OCI-M1 (cell line): Measurements from ENCODE around the gene PAK1.
"Not testable (repeated sequence)": the region's sequence is repeated elsewhere in the genome, so short reads cannot be mapped to it uniquely, and the experiment has no call there.

Experiments
- DNase-seq: peaks from one replicate; lab custom pipeline; 2025; lab: John Stamatoyannopoulos, UW

The PAK1 gene

DNA sequence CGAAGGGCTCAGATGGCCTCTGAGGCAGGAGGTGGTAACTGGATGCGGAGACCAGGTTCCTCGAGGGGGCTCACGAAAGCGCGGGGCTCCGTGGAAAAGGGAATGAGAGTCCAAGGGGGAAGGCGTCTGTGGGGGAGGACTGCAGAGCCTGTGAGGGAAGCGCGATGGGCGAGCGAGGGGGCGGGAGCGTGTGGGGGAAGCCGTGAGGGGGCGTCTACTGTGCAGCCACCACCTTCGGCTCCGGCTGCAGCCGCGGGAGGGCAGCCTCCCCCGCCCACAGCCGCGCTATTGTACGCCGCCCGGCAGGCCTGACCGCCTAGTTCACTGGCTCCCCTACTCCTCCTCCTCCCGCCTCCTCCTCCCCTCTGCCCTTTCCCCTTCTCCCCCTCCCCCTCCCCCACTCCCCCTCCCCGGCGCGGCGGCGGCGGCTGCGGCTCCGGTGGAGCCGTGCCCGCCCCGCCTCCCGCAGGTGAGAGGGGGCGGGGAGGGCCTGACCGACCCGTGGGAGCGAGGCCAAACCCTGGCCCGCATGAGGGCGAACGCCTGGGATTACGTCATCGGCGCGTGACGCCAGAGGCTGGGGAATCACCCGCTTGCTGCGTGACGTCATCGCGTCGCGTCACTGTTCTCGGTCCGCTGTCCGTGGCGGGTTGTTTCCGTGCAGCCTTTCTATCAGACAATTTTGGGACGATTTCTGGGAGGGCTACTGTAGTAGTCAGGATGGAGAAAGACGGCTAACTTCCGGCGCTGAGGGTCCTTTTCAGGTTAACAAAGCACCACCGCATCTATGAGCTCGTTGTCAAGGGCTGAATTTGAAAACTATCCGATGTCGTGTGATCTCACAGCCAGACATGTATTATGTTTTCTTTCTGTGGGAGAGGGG lies at the start of gene PAK1:
TSS of gene PAK1 (minus strand) at position 294 of the 883 bp plus-strand sequence. CDS start 81,574 bp downstream, outside the sequence.
- DNase-seq, result peak; percentile 98

DNA sequence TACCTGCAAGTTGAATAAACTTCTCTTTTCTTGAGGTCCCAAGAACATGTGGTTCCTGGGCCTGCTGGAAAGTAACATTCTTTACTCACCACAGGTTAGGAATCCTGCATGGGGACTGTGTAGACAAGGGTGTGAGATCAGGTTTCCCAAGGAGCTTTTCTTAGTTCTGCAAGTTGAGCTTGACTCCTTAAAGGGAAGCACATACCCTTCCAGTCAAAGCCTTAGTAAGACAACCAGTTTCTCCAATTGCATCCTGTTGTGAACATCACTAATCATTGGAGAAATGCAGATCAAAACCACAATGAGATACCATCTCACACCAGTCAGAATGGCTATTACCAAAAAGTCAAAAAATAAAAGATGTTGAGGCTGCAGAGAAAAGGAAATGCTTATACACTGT lies 48.3 kb upstream of the PAK1 start:
- DNase-seq, result no peak

DNA sequence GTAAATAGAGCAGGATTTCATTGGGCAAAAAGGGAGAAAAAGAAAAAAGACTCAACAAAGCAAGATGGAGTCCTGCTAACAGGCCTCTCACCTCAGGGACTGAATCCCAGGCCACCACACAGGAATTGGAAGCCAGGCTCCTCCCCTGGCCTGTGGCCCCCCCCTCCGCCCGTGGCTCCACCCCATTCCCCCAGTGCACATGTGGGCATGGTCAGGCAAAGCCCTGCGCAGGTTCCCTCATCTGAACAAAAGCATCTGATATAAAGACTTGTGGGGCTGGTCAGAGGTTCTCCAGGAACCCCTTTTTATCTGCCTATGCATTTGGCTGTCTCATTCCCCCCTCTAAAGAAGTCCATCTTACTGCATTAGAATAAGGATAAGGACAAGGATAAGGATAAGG lies 46.0 kb upstream of the PAK1 start:
- no peak for DNase-seq

DNA sequence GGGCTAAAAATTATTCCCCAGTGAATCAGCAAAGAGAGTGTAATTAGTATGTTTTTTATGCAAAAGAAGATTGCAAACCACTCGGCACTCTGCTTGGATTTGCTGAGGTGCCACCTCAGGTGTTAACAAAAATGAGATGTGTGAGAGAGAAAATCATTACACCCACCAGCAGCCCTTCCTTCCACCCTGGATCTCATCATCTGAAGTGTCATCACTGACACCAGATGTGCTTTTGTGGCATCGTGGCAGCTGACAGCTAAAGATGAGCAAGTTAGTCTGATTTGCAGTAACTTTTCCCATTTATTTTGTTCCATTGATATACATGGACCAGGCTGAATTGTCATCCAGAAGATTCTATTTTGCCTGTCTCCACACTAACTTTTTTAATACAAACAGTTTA lies 44.6 kb upstream of the PAK1 start:
- DNase-seq, result no peak

DNA sequence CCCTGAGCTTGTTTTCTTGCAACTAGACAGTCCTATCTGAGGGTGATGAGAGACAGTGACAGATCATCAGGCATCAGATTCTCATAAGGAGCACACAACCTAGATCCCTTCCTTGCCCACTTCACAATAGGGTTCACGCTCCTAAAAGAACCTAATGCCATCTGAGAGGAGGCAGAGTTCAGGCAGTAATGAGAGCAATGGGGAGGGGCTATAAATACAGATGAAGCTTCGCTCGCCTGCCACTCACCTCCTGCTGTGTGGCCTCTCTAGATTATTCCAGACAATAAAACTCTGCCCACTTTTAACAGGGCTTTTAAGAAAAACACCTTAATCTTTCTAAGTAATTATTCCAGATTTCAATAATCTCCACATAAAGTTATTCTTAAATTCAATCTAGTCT lies 43.9 kb upstream of the PAK1 start:
- DNase-seq, result no peak

DNA sequence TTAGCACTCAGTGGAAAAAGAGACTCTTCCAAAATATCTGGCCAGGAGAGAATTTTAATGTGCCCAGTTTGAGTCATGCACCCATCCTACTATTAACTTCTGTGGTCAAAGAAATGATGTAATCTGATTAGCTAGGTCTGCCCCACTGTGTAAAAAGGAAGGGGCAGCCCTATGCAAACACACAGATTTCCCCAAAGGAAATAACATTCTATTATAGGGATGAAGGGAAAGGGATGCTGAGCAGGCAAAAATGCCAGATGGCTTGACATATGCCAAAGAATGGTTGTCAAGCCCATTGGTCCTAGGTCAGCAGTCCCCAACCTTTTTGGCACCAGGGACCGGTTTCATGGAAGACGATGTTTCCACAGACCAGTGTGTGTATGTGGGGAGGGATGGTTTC lies 43.3 kb upstream of the PAK1 start:
- DNase-seq, result no peak

DNA sequence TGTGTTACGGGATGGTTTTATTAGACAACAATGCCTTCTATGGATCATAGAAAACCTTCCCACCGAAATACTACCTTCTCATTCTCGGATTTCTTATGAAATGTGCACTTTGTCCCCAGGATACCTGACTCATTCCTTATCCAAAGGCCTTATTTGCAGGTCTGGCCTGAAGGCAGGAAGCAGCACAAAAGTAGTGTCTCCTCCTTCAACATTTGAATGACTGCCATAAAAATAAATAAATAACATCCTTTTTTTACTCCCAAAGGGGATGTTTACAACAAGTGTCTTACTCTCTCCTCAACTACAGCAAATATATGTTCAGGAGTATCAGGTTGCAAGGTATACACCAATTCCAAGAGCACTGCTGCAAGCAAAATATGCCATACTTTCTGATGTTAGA lies 41.6 kb upstream of the PAK1 start:
- DNase-seq, result no peak

DNA sequence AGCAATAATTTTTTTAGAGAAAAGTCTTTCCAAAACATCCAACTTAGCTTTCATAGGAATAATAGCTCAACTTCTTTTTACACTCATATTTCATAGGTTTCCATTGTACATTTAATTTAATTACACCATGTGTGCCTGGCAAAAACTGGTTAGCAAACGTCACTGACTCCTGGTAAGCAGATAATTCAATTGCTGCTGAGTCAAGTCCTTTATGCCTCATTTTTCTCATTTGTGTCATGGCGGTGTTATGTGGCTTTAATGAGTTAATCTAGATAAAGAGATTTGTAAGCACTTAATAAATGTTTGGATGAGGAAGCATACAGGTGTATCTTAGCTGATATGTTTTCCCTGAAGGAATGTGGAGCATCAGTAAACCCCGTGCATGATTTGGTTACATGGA lies 41.2 kb upstream of the PAK1 start:
- no peak for DNase-seq

DNA sequence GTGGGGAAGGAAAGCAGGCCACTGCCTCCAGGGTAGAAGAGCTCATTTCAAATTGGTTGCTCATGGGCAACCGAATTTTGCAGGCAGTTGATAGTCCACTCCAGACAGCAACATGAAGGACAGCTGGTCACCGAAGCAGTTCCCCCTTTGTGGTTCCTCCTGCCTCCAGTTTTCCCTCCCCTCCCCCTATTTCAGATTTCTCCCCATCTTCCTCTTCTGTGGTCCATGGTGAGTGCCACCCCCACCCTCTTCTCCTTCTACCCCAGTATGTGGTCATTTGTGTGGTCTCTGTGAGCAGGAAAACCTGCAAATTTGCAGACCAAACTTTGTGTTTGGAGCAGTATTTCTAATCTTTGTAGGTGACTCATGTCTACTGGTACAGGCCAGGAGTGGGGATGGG lies 38.2 kb upstream of the PAK1 start:
- peak; percentile 88 for DNase-seq

DNA sequence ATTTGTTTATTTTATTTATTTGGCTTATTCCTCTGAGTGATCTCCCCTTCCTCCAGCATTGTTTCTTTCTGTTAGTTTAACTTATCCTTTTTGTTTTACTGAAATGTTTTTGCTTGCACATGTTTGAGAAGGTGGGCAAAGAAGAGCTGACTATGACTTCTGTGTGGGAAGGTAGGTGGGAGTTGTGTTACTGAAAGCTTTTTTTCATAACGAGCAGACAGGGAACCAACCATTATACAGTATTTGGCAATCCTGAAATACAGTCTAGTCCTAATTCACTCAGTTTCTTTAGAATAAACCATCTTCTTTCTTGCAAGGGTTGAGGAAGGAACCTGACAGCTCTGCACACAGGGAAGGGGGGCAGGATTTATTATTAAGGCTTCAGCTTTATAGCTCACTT lies 37.0 kb upstream of the PAK1 start:
- DNase-seq, result no peak

DNA sequence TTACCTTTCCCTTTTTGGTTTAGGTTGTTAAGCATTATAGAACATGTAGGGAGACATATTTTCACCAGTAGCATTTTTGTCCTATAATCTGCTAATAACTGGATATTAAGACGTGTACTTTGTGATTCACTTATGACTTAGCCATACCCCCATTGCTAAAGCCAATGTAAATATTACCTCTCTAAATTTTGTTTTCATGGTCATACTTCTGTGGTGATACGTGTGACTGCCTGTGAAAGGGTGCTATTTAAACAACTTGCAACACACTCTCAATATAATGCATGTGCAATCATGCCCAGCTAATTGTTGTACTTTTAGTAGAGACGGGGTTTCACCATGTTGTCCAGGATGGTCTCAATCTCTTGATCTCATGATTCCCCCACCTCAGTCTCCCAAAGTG lies 36.2 kb upstream of the PAK1 start:
- DNase-seq, result no peak

DNA sequence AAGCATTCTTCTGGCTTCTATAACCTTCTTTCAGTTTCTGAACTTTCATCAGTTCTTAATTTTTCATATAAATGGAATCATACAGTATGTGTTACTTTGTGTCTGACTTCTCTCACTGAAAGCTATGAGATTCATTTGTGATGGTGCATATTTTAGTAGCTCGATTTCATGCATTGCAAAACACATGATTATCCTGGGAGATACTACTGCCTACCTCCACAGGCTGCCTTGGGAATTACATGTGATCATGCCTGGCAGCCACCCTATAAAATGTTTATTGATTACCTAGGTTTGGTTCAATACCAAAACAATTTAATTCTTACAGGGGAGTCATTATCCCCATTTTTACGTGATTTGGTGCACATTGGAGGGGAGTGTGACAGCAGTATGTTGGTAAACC lies 34.1 kb upstream of the PAK1 start:
- DNase-seq, result no peak

DNA sequence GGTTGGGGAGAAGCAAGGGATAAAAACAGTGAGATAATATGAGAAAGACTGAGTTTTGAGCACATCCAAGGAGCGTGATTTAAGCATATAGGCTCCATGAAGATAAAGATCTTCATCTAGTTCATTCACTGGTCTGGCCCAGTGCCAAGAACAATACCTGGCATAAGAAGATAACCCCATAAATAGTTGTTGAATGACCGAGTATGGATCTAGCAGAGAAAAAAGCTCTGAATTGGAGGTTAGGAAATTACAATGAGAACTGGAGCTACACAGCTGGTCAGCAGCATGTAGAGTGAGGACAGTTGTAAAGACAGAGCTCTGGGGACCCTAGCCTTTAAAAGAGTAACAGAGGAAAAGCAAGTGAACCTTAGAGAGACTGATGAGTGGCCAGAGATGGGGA lies 33.0 kb upstream of the PAK1 start:
- peak; percentile 55 for DNase-seq

DNA sequence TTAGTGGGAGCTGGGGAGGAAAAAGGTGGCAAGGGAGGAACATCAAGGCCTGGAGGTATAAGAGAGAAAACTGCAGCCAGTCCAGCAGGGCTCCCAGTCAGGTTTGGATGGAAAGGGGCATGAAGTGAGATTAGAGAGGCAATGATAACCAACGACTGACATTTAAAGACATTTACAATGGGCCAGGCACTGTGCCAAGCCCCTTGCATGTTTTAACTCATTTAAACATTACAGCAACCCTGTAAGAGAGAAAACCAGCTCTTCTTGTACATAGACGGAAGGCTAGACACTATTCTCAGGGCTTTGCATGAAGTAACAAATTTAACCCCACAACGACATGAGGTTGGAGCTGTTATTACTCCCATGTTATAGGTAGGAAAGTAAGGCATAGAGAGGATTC lies 32.1 kb upstream of the PAK1 start:
- DNase-seq, result no peak

DNA sequence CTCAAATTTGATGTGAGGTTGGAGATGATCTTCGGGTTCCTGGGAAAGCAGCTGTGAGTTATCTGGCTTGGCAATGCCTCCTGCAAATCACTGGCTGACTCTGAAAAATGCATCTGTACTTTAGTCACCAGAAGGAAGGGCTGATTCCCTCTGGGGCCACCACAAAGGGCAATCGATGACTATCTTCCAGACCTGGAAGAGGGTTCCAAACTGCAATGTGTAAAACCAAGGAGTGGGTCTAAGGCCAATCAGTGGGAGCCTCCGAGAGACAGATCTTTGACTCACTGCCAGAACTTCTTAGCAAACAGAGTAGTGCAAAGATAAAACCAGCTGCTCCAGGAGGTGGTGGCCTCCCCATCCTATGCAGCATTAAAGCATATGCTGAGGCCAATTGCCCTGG lies 29.1 kb upstream of the PAK1 start:
- DNase-seq, result peak; percentile 85

DNA sequence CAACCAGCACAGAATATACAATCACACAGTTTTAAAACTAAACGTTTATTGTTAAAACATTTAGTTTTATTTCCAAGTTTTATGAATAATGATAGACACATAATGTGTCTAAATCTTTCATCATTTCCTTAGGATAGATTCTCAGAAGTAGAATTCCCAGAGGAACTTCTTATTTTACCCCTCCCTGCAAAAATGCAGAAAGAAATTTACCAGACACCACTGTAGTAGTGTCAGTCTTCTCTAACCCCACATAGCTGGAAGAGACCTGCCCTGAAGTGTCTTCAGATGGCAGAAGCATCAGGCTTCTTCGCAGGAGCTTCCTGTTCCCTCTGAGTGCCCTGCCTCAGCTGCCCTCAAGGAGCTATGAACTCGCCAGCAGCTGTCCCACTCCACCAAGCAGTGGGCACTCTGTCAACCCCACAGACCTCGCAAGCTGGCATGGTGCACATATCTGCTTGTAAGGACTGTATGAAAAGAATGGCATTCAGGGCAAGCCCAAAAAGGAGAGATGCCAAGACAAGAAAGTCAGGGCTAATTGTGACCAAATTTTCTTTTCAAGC lies 28.5 kb upstream of the PAK1 start:
- no peak for DNase-seq

DNA sequence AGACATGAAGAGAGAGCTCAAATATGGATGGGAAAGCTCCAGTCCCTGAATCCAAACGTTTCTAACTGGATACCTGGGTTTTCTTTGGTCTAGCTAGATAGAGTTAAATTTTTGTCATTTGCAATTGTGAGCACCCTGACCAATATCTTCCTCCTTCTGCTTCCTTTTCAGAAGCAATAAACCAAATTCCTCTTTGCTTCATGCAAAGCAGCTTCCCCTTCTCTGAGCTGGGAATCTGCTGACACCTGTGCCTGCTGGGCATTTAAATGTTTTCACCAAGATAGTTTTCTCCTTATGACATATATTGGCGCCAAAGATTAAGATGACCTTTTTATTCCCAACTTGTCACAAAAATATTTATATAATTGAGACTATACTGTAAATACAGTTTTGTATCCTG lies 27.9 kb upstream of the PAK1 start:
- peak; percentile 65 for DNase-seq

DNA sequence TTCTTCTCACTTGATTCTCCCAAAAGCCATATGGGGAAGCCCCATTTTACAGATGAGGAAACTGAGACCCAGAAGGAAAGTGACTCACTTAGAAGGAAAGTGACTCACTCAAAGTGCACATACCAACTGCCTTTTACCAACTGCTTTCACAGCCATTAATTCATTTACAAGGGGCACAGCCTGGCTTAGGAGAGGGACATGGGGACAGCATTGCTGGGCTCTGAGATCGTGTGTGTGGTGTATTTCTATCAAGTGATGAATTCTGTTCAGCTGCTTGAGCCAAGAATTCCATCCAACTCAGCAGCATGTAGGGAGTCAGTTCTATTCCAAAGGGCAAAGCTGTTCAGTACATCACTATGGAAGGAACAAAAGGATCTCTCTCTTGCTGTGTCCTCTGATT lies 23.5 kb upstream of the PAK1 start:
- no peak for DNase-seq

DNA sequence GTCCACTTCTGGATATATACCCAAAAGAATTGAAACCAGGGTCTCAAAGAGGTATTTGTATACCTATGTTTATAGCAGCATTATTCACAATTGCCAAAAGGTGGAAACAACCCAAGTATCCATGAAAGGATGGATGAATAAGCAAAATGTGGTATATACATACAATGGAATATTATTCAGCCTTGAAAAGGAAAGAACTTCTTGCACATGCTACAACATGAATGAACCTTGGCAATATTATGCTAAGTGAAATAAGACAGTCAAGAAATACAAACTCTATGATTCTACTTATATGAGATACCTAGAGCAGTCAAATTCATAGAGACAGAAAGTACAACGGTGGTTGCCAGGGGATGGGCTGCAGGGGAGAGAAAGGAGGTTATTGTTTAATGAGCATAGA lies 21.6 kb upstream of the PAK1 start:
- no peak for DNase-seq

DNA sequence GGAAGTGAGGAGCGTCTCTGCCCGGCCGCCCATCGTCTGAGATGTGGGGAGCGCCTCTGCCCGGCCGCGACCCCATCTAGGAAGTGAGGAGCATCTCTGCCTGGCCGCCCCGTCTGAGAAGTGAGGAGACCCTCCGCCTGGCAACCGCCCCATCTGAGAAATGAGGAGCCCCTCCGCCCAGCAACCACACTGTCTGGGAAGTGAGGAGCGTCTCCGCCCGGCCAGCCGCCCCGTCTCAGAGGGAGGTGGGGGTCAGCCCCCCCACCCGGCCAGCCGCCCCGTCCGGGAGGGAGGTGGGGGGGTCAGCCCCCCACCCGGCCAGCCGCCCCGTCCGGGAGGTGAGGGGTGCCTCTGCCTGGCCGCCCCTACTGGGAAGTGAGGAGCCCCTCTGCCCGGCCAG lies 16.1 kb upstream of the PAK1 start:
- DNase-seq, result not testable (repeated sequence)

DNA sequence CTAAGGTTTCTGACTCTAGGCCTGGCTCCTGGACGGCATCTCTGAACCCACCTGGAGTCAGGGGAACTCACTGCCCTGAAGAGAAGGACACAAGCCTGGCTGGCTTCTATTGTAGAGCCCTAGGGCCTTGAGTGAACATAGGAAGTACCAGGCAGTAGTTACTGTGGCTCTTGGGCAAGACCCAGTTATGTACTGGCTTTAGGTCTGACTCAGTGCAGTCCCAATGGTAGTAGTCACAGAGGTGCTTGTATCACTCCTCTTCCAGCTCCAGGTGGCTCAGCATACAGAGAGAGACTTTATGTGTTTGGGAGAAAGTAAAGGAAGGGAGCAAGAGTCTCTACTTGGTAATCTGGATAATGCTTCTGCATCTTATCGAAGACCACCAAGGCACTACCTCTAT lies 13.9 kb upstream of the PAK1 start:
- no peak for DNase-seq

DNA sequence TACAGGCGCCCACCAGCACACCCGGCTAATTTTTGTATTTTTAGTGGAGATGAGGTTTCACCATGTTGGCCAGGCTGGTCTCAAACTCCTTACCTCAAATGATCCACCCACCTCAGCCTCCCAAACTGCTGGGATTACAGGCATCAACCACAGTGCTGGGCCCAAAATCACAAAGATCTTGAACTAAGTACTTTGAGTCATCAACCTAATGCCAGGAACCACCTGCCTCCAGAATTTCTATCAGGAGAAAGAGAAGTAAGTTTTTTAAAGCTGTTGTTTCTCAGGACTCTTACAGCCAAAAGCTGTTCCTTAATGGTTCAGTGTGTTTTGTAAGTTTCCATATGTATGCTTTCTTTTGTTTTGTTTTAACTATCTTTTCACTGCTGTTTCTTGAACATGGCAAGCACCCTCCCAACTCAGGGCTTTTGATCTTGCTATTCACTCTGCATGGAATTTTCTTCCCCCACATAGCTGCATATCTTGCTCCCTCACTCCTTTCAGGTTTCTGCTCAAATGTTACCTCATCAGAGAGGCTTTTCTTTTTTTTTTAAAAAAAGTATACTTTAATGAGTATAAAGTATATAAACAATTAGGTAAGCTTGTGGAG lies 6.0 kb upstream of the PAK1 start:
- no peak for DNase-seq

DNA sequence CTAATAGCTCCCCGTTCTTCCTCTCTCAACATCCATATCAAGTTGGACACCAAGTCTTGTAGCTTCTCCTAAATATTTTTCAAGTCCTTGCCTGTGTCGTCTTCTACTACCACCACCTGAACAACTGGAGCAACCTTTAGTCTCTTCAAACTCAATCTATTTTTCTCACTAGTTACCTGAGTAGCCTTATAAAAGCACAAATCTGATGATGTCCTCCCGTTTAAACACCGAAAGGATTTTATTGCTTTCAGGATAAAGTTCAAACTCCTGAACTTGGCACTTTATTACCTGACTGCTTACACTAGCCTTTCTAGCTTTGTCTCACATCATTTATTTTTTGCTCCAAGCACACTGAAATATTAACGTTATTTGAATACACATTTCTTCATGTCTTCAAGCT lies 1.3 kb upstream of the PAK1 start:
- DNase-seq, result no peak

DNA sequence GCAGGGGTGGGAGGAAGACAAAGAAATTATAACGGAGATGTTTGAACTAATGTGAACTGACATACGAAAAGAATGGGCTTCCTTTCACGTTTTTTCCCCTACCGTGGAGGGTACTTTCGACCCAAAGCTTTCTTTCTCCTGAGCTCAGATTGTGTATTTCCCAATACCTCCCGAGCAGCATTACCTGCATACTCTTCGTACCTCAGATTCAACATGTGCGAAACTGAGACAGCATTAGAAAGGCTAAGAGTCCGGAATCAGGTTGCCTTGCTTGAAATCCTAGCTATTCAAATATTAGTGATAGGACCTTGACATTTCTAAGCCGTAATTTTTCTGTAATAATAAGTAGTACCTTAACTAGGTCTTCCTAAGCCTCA lies 778 bp upstream of the PAK1 start:
- no peak for DNase-seq
